ENCODE data around the gene SLC16A8. TPM values are rescaled to one million over a fixed set of nuclear protein-coding genes. Genes with fewer than 3 reads are reported as not detected.

The SLC16A8 gene
- total RNA-seq, 1 experiment from 2014 or later, result not detected

- POLR2A ChIA-PET, result interaction anchor here (0.6 kb wide), 1 partner anchor 469 kb away, joined by 4 read pairs; no protein-coding TSS in a partner anchor
- Histone ChIP-seq H3K9ac (ENCODE audit: low read length) (no peak overlapping the region), H3K4me3 (replicated peaks in 1 of 2; ENCODE audit: low read depth in 1 of 2, low read length in 2 of 2) (no peak overlapping the region), H3K4me2 (ENCODE audit: low read length) (no peak overlapping the region), H3K4me1 (ENCODE audit: control insufficient read depth in 1 of 2, insufficient read depth in 2 of 2, low read length in 2 of 2) (peaks cover 3 to 11% of the 10 kb centered on the region in 2 experiments; a peak in 2 of 4 replicates), H3K79me2 (ENCODE audit: insufficient read depth, low read length) (no peaks in the 10 kb centered on the region), H3K36me3 (ENCODE audit: control insufficient read depth in 1 of 2, insufficient read depth in 2 of 2, low read length in 2 of 2) (no peaks in the 10 kb centered on the region), H3K9me3 (ENCODE audit: control insufficient read depth in 1 of 2, insufficient read depth in 1 of 2, low read depth in 1 of 2, low read length in 2 of 2) (no peaks in the 10 kb centered on the region), H2AFZ (ENCODE audit: low read depth, low read length, poor library complexity, severe bottlenecking) (no peak overlapping the region), H3K9me2 (ENCODE audit: insufficient read depth) (no peaks in the 10 kb centered on the region), H4K20me1 (ENCODE audit: insufficient read depth) (no peaks in the 10 kb centered on the region), H3K27ac (ENCODE audit: low read depth, low read length) (no peak overlapping the region), H3K27me3 (ENCODE audit: insufficient read depth, low read length) (no peaks in the 10 kb centered on the region)
- no peak for TF ChIP-seq JUND (IDR thresholded peaks at IDR 0.05)
- no peak for TF ChIP-seq CBX3 (IDR thresholded peaks at IDR 0.05; ENCODE audit: low read depth)
- no peak for TF ChIP-seq ZNF274 (IDR thresholded peaks at IDR 0.05; ENCODE audit: low read depth, low read length)
- no peak for TF ChIP-seq CEBPB (IDR thresholded peaks at IDR 0.05; ENCODE audit: low read depth)
- no peak for TF ChIP-seq MAX (IDR thresholded peaks at IDR 0.05)
- no peak for TF ChIP-seq POLR2AphosphoS5 (IDR thresholded peaks at IDR 0.05; ENCODE audit: low read depth, low read length)
- TF ChIP-seq ELF1 (IDR thresholded peaks at IDR 0.05; ENCODE audit: borderline replicate concordance, low read depth), result no peak
- no peak for TF ChIP-seq REST (IDR thresholded peaks at IDR 0.05; ENCODE audit: low read depth)
- TF ChIP-seq SP1 (IDR thresholded peaks at IDR 0.05; ENCODE audit: low read depth), result no peak
- no peak for TF ChIP-seq EZH2phosphoT487 (IDR thresholded peaks at IDR 0.05; ENCODE audit: borderline replicate concordance)
- TF ChIP-seq YY1 (IDR thresholded peaks at IDR 0.05; ENCODE audit: extremely low read depth, insufficient replicate concordance, low read depth, low read length), result no peak
- no peak for TF ChIP-seq POLR2A (IDR thresholded peaks at IDR 0.05; ENCODE audit: borderline replicate concordance, extremely low read depth, insufficient read depth, insufficient read length)
- TF ChIP-seq EZH2 (IDR thresholded peaks at IDR 0.05), result no peak
- no peak for TF ChIP-seq SIN3A (IDR thresholded peaks at IDR 0.05; ENCODE audit: low read depth)
- TF ChIP-seq ZFX (IDR thresholded peaks at IDR 0.05), result no peak
- TF ChIP-seq FOSL1 (IDR thresholded peaks at IDR 0.05; ENCODE audit: low read depth), result no peak
- TF ChIP-seq ZBTB33 (IDR thresholded peaks at IDR 0.05; ENCODE audit: extremely low read depth, insufficient replicate concordance, low read length), result no peak
- no peak for TF ChIP-seq SRF (IDR thresholded peaks at IDR 0.05; ENCODE audit: low read depth)
- no peak for TF ChIP-seq TCF7L2 (IDR thresholded peaks at IDR 0.05; ENCODE audit: borderline replicate concordance, extremely low read depth, insufficient read depth, insufficient read length)
- no TSS peak for BruUV-seq (replicated peaks)
- CTCF ChIA-PET, result interaction anchor here (0.6 to 3.0 kb wide), 8 partner anchors 10 to 132 kb away, joined by 3 to 11 read pairs (median 6); no protein-coding TSS in a partner anchor
- DNase-seq (ENCODE audit: low read depth, low spot score), result no peak
- RAD21 ChIA-PET (ENCODE audit: low non-redundant PET in 1 of 2, low total read pairs in 2 of 2, uncharacterized antibody in 2 of 2, unreplicated experiment in 2 of 2), result interaction anchor here (0.5 to 1.2 kb wide), 7 partner anchors 42 to 477 kb away, joined by 3 to 5 read pairs (median 4); partner anchors contain the start of gene PICK1 (in 1 of the 2)
- intact Hi-C loops (cut with micrococcal nuclease), result no loop called here
- no peak for ATAC-seq
These were observed 14.6 kb upstream of the SLC16A8 start for GRCh38 chr22:38098410-38099249.

All from HCT116 (cell line).